Body of pancreas (tissue), 4 donors: ENCODE measurements around the gene MORN2. TPM values are rescaled to one million over a fixed set of nuclear protein-coding genes. Genes with fewer than 3 reads are reported as not detected.

Source experiments
- ATAC-seq: fragments of 150-250 bp; one replicate; pipeline ENCODE4 v1.9.1; 2016
- DNase-seq, 4 donors: peaks; one replicate each; pipeline ENCODE4 v3.0.0-alpha.2; 2019
- H3K27ac ChIP-seq, 4 donors: fragments of 200-600 bp; sonication (generic); 1 replicate in 3 of 4; 2 replicates in 1 of 4; pipeline versions ENCODE4 v1.5.1 to v1.6.1; 2016 to 2019; ENCODE audit warnings: mild to moderate bottlenecking in 1 of 4, mixed read lengths in 1 of 4, moderate library complexity in 1 of 4
- H3K27me3 ChIP-seq, 2 donors: fragments of 200-600 bp; sonication (generic); one replicate each; pipeline ENCODE4 v1.6.0; 2016; ENCODE audit warnings: mild to moderate bottlenecking in 1 of 2
- H3K36me3 ChIP-seq, 2 donors: fragments of 200-600 bp; sonication (generic); replicated peaks in 1 of 2; 2 replicates each; pipeline ENCODE4 v1.5.1; 2016; ENCODE audit warnings: low read depth in 2 of 2; ENCODE audit not compliant: insufficient read depth in 1 of 2
- H3K4me1 ChIP-seq: fragments of 200-600 bp; sonication (generic); one replicate; pipeline ENCODE4 v1.6.0; 2016
- H3K4me3 ChIP-seq, 2 donors: fragments of 200-600 bp; sonication (generic); 1 replicate in 1 of 2; 2 replicates in 1 of 2; pipeline ENCODE4 v1.5.1; 2016 to 2019
- H3K9me3 ChIP-seq, 3 donors: fragments of 200-600 bp; sonication (generic); 1 replicate in 2 of 3; 2 replicates in 1 of 3; pipeline ENCODE4 v1.5.1; 2016
- CTCF ChIP-seq, 7 experiments: fragments of 450-650 bp in 4 of 7; fragments of 200-600 bp in 3 of 7; sonication (generic) in 3 of 7; IDR thresholded peaks; one replicate each; pipeline ENCODE4 v1.5.1; 2016 to 2019; ENCODE audit warnings: antibody characterized with exemption in 7 of 7
- POLR2A ChIP-seq, 3 donors: fragments of 450-650 bp; IDR thresholded peaks; one replicate each; pipeline ENCODE4 v1.6.1; 2016; ENCODE audit warnings: antibody characterized with exemption in 3 of 3, mild to moderate bottlenecking in 2 of 3
- WGBS, 2 donors: methylation state at CpG; one replicate each; pipeline ENCODE4 v1.1.5; 2017; 5-methylcytosine and 5-hydroxymethylcytosine counted together
- intact Hi-C: fragments of 100-400 bp; cut with DNase I; formaldehyde crosslinking; loops from one replicate; pipeline ENCODE4 v1.15.1; 2023
- small RNA-seq: library from RNA; depleted of rRNA; stranded (forward); fragments of <200 nt; gene quantifications from one replicate; pipeline ENCODE3, GENCODE V24; 2016
- total RNA-seq, 2 donors: library from RNA; depleted of rRNA; stranded (reverse); fragments of >200 nt; gene quantifications; one replicate each; pipeline ENCODE4 v1.1.0, GENCODE V29; 2016

The MORN2 gene
- total RNA-seq, 2 donors from 2014 or later, result 3.4 to 15.5 TPM

- Histone ChIP-seq H3K27ac (no peak overlapping the region), H3K36me3 (no peaks in the 10 kb centered on the region), H3K4me1 (no peaks in the 10 kb centered on the region), H3K27me3 (no peaks in the 10 kb centered on the region), H3K4me3 (no peak overlapping the region), H3K9me3 (no peaks in the 10 kb centered on the region)
- no peak for DNase-seq
- intact Hi-C loops, result no loop called here
- 66 to 67% methylated on average over 2 of the region's 2 CpGs for WGBS, 2 donors
- TF ChIP-seq POLR2A (IDR thresholded peaks at IDR 0.05), result no peak
- TF ChIP-seq CTCF (IDR thresholded peaks at IDR 0.05), result no peak
- ATAC-seq, result no peak
Measured at GRCh38 chr2:38930600-38930999, 54.8 kb downstream of the MORN2 start.

Small RNA genes within 50 kb of the gene (small RNA-seq; reads per million reads assigned to genes)
- gene RNU6-851P, result not detected

Other genes with a start within 250 kb of the MORN2 start
- gene GALM, start 209.9 kb upstream of the MORN2 start, total RNA-seq, result 10 to 100 TPM in 1 of 2 donors, 1 to 10 TPM in 1; 7.5 to 20.4 TPM
- 10 to 100 TPM; 55.8 to 68.2 TPM for gene SRSF7, start 124.6 kb upstream of the MORN2 start, total RNA-seq
- 1 to 10 TPM in 1 of 2 donors, under 1 TPM in 1; 0.33 to 1.8 TPM for gene GEMIN6, start 97.8 kb upstream of the MORN2 start, total RNA-seq
- 1 to 10 TPM; 4.9 to 6.5 TPM for gene DHX57, start within 50 bp of the MORN2 start, total RNA-seq
- gene ARHGEF33, start 13.9 kb downstream of the MORN2 start, total RNA-seq, result 1 to 10 TPM in 1 of 2 donors, under 1 TPM in 1; 0.33 to 1.3 TPM
- 10 to 100 TPM; 13.7 to 67.6 TPM for gene SOS1, start 245.1 kb downstream of the MORN2 start, total RNA-seq